Endothelial cell of umbilical vein (primary cell): ENCODE measurements around the gene TADA2B.

Experiments
- CTCF ChIP-seq, 2 donors: IDR thresholded peaks; 1 replicate in 1 of 2; 2 replicates in 1 of 2; pipeline ENCODE4 v1.5.1; 2011; ENCODE audit warnings: low read length in 2 of 2, mild to moderate bottlenecking in 2 of 2, moderate library complexity in 2 of 2, control low read depth in 1 of 2, inconsistent platforms in 1 of 2, low read depth in 1 of 2; ENCODE audit not compliant: insufficient read depth in 1 of 2; ENCODE audit errors: extremely low read depth in 1 of 2
- EZH2 ChIP-seq: IDR thresholded peaks from 2 replicates; pipeline ENCODE4 v1.6.1; 2012; ENCODE audit warnings: borderline replicate concordance, low read depth, mild to moderate bottlenecking, moderate library complexity, low read length, inconsistent platforms; ENCODE audit not compliant: severe bottlenecking
- FOS ChIP-seq: IDR thresholded peaks from 2 replicates; pipeline ENCODE4 v1.6.1; 2011; ENCODE audit warnings: mild to moderate bottlenecking, low read length, moderate library complexity, borderline replicate concordance; ENCODE audit not compliant: insufficient read depth
- MAX ChIP-seq: IDR thresholded peaks from 2 replicates; pipeline ENCODE4 v1.6.1; 2011; ENCODE audit not compliant: insufficient read depth, insufficient read length
- POLR2A ChIP-seq: IDR thresholded peaks from 2 replicates; pipeline ENCODE4 v1.6.1; 2012; ENCODE audit warnings: low read depth, mild to moderate bottlenecking, control low read depth, low read length

GRCh38 chr4:7031558-7032449 lies 11.4 kb upstream of the TADA2B start:
- no peak for TF ChIP-seq MAX
- TF ChIP-seq CTCF (IDR thresholded peaks at IDR 0.05; ENCODE audit: extremely low read depth in 1 of 2, insufficient read depth in 1 of 2, low read depth in 1 of 2, low read length in 2 of 2): no peak
- TF ChIP-seq EZH2: no peak
- TF ChIP-seq POLR2A: no peak
- TF ChIP-seq FOS: no peak
